ENCODE results near the gene PGA3. TPM values are rescaled to one million over a fixed set of nuclear protein-coding genes. Genes with fewer than 3 reads are reported as not detected.
"Not testable (repeated sequence)": the region's sequence is repeated elsewhere in the genome, so short reads cannot be mapped to it uniquely, and the experiment has no call there.

Gene PGA3
- total and polyA plus RNA-seq, 3 donors from 2014 or later = 0.31 to 1.7 (median 1.7) TPM

DNA sequence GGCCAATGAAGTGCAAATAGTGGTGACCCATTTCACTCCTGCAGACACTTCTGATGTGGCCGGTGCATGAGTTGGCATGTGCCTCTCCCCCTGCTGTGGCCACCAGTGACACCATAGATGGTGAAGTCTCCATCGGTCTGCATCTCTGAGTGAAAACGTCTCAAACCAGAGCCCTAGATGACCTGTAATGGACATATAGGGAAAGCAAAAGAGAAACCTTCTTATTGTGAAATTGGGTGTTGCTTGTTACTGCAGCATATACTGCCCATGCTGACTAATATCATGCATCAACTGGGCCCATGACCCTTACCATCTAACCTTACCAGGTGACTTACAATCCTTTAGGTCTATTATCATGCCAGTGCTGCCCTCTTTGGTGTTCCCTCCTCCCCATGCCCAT, 30.4 kb upstream of the PGA3 start:
- Histone ChIP-seq H3K36me3 (ENCODE audit: low read depth, missing control alignments) (no peaks in the 10 kb centered on the region), H3K4me3 (no peak overlapping the region), H3K9me3 (no peaks in the 10 kb centered on the region), H3K27ac (no peak overlapping the region), H3K27me3 (no peaks in the 10 kb centered on the region), H3K4me1 (no peaks in the 10 kb centered on the region)
- no peak for DNase-seq
- 91 to 92% methylated on average over 3 of the region's 3 CpGs for WGBS, 2 donors
- intact Hi-C loops (cut with DNase I; ENCODE audit: low total_unique reads) = no loop called here
- TF ChIP-seq POLR2A (IDR thresholded peaks at IDR 0.05) = no peak
- TF ChIP-seq, protein P1, sequence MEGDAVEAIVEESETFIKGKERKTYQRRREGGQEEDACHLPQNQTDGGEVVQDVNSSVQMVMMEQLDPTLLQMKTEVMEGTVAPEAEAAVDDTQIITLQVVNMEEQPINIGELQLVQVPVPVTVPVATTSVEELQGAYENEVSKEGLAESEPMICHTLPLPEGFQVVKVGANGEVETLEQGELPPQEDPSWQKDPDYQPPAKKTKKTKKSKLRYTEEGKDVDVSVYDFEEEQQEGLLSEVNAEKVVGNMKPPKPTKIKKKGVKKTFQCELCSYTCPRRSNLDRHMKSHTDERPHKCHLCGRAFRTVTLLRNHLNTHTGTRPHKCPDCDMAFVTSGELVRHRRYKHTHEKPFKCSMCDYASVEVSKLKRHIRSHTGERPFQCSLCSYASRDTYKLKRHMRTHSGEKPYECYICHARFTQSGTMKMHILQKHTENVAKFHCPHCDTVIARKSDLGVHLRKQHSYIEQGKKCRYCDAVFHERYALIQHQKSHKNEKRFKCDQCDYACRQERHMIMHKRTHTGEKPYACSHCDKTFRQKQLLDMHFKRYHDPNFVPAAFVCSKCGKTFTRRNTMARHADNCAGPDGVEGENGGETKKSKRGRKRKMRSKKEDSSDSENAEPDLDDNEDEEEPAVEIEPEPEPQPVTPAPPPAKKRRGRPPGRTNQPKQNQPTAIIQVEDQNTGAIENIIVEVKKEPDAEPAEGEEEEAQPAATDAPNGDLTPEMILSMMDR (IDR thresholded peaks at IDR 0.05) = no peak

DNA sequence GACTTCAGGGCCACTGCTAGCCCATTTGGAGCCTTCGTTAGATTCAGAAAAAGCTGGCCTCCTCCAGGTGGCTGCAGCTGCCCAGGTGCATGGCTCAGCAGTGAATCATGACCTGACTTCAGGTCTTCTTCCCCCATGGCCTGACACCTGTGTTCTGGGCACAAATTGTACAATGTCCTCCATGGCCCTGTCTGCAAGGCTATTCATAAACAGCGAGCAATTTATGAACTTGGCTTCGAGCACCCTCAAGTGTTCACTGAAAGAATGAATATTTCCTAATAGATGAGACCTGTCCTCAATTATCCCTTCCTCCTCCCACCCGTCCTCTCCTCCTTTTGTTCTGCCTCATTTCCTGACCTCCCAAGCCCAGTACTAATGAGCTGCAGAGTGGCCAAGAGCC, 29.9 kb upstream of the PGA3 start:
- DNase-seq = no peak
- 73 to 80% methylated on average over 4 of the region's 4 CpGs for WGBS, 2 donors
- TF ChIP-seq, protein P1 (IDR thresholded peaks at IDR 0.05) = peak in 1 of 3 experiments; percentile 6
- TF ChIP-seq POLR2A (IDR thresholded peaks at IDR 0.05) = no peak
- H3K36me3 ChIP-seq (ENCODE audit: low read depth, missing control alignments) = no peaks in the 10 kb centered on the region
- no peak overlapping the region for H3K4me3 ChIP-seq
- intact Hi-C loops (cut with DNase I; ENCODE audit: low total_unique reads) = no loop called here
- H3K9me3 ChIP-seq = no peaks in the 10 kb centered on the region
- no peaks in the 10 kb centered on the region for H3K27me3 ChIP-seq
- no peaks in the 10 kb centered on the region for H3K4me1 ChIP-seq
- no peak overlapping the region for H3K27ac ChIP-seq

DNA sequence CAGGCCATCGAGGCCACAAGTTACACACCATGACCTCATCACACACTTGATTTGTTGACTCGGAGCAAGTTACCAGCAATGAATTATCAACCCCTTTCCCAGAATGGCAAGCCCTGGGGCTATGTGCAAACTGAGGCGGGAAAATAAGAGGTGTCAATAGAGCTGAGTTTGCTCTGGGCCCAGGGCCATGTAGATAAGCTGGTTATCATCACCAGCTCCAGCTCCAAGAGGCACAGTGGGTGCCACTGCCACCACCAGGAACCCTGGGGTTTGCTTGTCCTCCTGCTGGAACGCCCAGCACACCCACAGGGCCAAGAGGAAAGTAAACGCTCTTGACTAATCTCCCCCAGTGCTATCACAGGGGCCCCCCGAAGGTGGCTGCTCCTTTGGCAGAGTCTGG, 29.0 kb upstream of the PGA3 start:
- Histone ChIP-seq H3K4me3 (no peak overlapping the region), H3K27ac (no peak overlapping the region), H3K4me1 (no peaks in the 10 kb centered on the region), H3K27me3 (no peaks in the 10 kb centered on the region), H3K36me3 (ENCODE audit: low read depth, missing control alignments) (no peaks in the 10 kb centered on the region), H3K9me3 (no peaks in the 10 kb centered on the region)
- intact Hi-C loops (cut with DNase I; ENCODE audit: low total_unique reads) = no loop called here
- TF ChIP-seq POLR2A (IDR thresholded peaks at IDR 0.05) = no peak
- no peak for DNase-seq
- 83 to 88% methylated on average over 5 to 6 of the region's 6 CpGs for WGBS, 2 donors

DNA sequence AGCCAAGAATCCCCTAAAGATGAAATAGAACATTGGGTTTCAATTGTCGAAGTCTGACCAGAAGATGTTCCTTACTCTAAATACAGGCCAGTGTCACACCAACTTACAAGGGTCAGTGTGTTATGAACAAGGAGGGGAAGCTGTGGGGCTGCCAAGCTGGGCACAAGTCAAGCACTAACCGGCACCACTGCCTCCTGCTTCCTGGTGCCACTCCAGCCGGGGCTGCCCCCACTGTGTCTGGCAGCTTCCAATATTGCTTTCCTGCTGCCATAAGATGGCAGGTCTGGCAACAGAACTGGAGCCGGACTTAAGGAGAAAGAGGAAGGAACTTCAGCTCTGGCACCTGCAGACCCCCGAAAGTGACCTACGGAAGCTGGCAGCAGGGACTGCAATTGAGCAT, 28.4 kb upstream of the PGA3 start:
- Histone ChIP-seq H3K27ac (no peak overlapping the region), H3K4me1 (no peaks in the 10 kb centered on the region), H3K4me3 (no peak overlapping the region), H3K9me3 (no peaks in the 10 kb centered on the region), H3K27me3 (no peaks in the 10 kb centered on the region), H3K36me3 (ENCODE audit: low read depth, missing control alignments) (no peaks in the 10 kb centered on the region)
- intact Hi-C loops (cut with DNase I; ENCODE audit: low total_unique reads) = no loop called here
- WGBS, 2 donors = 83 to 91% methylated on average over 6 of the region's 6 CpGs
- DNase-seq = no peak
- TF ChIP-seq, protein P1 (IDR thresholded peaks at IDR 0.05) = no peak
- TF ChIP-seq POLR2A (IDR thresholded peaks at IDR 0.05) = no peak

DNA sequence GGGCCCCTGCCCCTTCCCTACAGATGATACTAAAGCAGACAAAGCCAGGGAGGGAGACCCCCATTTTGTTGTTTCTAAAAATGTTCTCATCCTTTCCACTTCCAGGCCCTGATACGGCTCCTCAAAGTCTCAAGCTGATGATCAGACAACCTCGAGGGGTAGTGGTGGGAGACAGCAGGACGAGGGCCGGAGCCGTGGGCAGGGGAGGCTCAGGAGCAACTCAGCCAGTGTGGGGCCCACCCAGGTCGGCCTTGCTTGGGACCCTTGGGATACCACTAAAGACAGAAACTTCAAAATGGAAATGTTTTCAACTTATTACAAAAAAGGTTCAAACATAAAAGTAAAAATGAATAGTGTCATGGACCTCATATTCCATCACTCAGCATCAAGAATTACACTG, 26.9 kb upstream of the PGA3 start:
- Histone ChIP-seq H3K27me3 (no peaks in the 10 kb centered on the region), H3K4me1 (no peaks in the 10 kb centered on the region), H3K9me3 (no peaks in the 10 kb centered on the region), H3K36me3 (ENCODE audit: low read depth, missing control alignments) (no peaks in the 10 kb centered on the region), H3K4me3 (no peak overlapping the region), H3K27ac (no peak overlapping the region)
- 68 to 69% methylated on average over 6 of the region's 6 CpGs for WGBS, 2 donors
- DNase-seq = no peak
- intact Hi-C loops (cut with DNase I; ENCODE audit: low total_unique reads) = no loop called here
- TF ChIP-seq POLR2A (IDR thresholded peaks at IDR 0.05) = no peak
- TF ChIP-seq, protein P1 (IDR thresholded peaks at IDR 0.05) = no peak

DNA sequence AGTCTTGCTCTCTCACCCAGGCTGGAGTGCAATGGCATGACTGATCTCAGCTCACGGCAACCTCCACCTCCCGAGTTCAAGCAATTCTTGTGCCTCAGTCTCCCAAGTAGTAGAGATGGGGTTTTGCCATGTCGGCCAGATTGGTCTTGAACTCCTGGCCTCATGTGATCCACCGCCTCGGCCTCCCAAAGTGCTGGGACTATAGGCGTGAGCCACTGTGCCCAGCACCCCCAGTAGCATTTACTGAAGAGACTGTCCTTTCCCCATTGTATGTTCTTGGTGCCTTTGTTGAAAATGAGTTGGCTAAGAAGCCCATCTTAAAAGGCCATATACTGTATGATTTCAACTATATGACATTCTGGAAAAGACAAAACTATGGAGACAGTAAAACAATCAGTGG, 23.1 kb upstream of the PGA3 start:
- H3K4me1 ChIP-seq; H3K4me3 ChIP-seq; H3K27ac ChIP-seq; H3K27me3 ChIP-seq; H3K36me3 ChIP-seq (ENCODE audit: low read depth, missing control alignments); H3K9me3 ChIP-seq; DNase-seq; intact Hi-C loops (cut with DNase I; ENCODE audit: low total_unique reads): not testable (repeated sequence)
- 97 to 98% methylated on average over 6 of the region's 6 CpGs for WGBS, 2 donors

Data from testis (tissue), 3 donors.